ENCODE results near the gene CTDNEP1.

DNA sequence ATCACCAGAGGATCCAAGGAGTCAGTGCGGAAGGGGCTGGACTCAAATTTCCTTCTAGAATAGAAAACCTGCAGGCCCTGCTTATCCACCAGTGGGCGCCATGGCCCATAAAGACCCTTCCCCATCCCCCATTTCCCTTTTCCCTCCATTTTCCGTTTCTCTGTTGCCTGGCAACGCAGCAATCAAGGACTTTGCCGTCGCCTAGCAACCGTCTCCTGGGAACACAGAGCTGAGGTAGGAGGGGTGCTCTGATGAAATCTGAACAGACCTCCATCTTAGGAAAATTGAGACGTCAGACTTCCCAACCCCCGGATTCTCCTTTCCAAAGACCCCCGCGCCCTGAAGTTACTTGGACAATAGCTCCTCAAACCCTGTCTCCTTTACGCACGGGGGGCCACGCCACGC is 37.6 kb downstream of the CTDNEP1 start:
- TF ChIP-seq, protein P1, sequence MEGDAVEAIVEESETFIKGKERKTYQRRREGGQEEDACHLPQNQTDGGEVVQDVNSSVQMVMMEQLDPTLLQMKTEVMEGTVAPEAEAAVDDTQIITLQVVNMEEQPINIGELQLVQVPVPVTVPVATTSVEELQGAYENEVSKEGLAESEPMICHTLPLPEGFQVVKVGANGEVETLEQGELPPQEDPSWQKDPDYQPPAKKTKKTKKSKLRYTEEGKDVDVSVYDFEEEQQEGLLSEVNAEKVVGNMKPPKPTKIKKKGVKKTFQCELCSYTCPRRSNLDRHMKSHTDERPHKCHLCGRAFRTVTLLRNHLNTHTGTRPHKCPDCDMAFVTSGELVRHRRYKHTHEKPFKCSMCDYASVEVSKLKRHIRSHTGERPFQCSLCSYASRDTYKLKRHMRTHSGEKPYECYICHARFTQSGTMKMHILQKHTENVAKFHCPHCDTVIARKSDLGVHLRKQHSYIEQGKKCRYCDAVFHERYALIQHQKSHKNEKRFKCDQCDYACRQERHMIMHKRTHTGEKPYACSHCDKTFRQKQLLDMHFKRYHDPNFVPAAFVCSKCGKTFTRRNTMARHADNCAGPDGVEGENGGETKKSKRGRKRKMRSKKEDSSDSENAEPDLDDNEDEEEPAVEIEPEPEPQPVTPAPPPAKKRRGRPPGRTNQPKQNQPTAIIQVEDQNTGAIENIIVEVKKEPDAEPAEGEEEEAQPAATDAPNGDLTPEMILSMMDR (optimal IDR thresholded peaks at IDR 0.05 in 1 of 3, IDR thresholded peaks at IDR 0.05 in 1 of 3, conservative IDR thresholded peaks at IDR 0.05 in 1 of 3; ENCODE audit: extremely low read depth in 1 of 3, insufficient read depth in 2 of 3, low read length in 3 of 3), result peak; percentile 23 to 34 (median 33)
- no peak for TF ChIP-seq EZH2 (IDR thresholded peaks at IDR 0.05; ENCODE audit: low read length)

Measured in keratinocyte (primary cell).